Fibroblast of lung (primary cell): ENCODE data around the gene CPNE6. TPM values are rescaled to one million over a fixed set of nuclear protein-coding genes. Genes with fewer than 3 reads are reported as not detected.

Source experiments
- DNase-seq, 2 donors: peaks; one replicate each; pipeline versions ENCODE4 v3.0.0 to v3.0.0-alpha.2; 2010; ENCODE audit warnings: low read depth in 2 of 2
- H2AFZ ChIP-seq: 2 replicates; pipeline ENCODE4 v1.5.1; 2012; ENCODE audit warnings: low read length, control low read depth, inconsistent platforms
- H3K27ac ChIP-seq: 2 replicates; pipeline ENCODE4 v1.5.1; 2011; ENCODE audit warnings: low read length, control low read depth; ENCODE audit not compliant: insufficient read depth
- H3K27me3 ChIP-seq: 2 replicates; pipeline ENCODE4 v1.5.1; 2011; ENCODE audit warnings: mild to moderate bottlenecking, low read length; ENCODE audit not compliant: control insufficient read depth, insufficient read depth
- H3K36me3 ChIP-seq: 2 replicates; pipeline ENCODE4 v1.5.1; 2011; ENCODE audit warnings: low read length; ENCODE audit not compliant: control insufficient read depth, insufficient read depth
- H3K4me1 ChIP-seq: 2 replicates; pipeline ENCODE4 v1.5.1; 2011; ENCODE audit warnings: low read length; ENCODE audit not compliant: control insufficient read depth, insufficient read depth; ENCODE audit errors: extremely low read depth
- H3K4me2 ChIP-seq: 2 replicates; pipeline ENCODE4 v1.5.1; 2011; ENCODE audit warnings: low read length, control low read depth; ENCODE audit not compliant: insufficient read depth; ENCODE audit errors: extremely low read depth
- H3K4me3 ChIP-seq, 4 experiments: fragments of 200-600 bp in 1 of 4; sonication (generic) in 1 of 4; replicated peaks in 1 of 4; 2 replicates each; pipeline ENCODE4 v1.5.1; 2011 to 2016; ENCODE audit warnings: low read length in 4 of 4, low read depth in 3 of 4, mild to moderate bottlenecking in 3 of 4, control low read depth in 2 of 4, inconsistent platforms in 1 of 4, mixed read lengths in 1 of 4; ENCODE audit not compliant: insufficient read depth in 1 of 4; ENCODE audit errors: control extremely low read depth in 1 of 4
- H3K79me2 ChIP-seq: 2 replicates; pipeline ENCODE4 v1.5.1; 2012; ENCODE audit warnings: mild to moderate bottlenecking, low read length, inconsistent platforms; ENCODE audit not compliant: control insufficient read depth, insufficient read depth
- H3K9ac ChIP-seq: 2 replicates; pipeline ENCODE4 v1.5.1; 2011; ENCODE audit warnings: mild to moderate bottlenecking, low read length, control low read depth; ENCODE audit not compliant: insufficient read depth
- H3K9me3 ChIP-seq: 2 replicates; pipeline ENCODE4 v1.5.1; 2012; ENCODE audit warnings: low read depth, low read length; ENCODE audit not compliant: control insufficient read depth, insufficient read depth
- H4K20me1 ChIP-seq: 2 replicates; pipeline ENCODE4 v1.5.1; 2011; ENCODE audit warnings: low read length; ENCODE audit not compliant: control insufficient read depth, insufficient read depth; ENCODE audit errors: extremely low read depth
- CTCF ChIP-seq, 2 donors: IDR thresholded peaks in 1 of 2; conservative IDR thresholded peaks in 1 of 2; 1 replicate in 1 of 2; 2 replicates in 1 of 2; pipeline ENCODE4 v1.5.1; 2011 to 2012; ENCODE audit warnings: low read length in 2 of 2, control low read depth in 1 of 2, inconsistent platforms in 1 of 2, low read depth in 1 of 2, mild to moderate bottlenecking in 1 of 2
- EZH2 ChIP-seq: IDR thresholded peaks from 2 replicates; pipeline ENCODE4 v1.5.1; 2012; ENCODE audit warnings: low read length, control low read depth, mild to moderate bottlenecking; ENCODE audit errors: missing control alignments
- polyA plus RNA-seq, 2 donors: library from polyadenylated mRNA; depleted of rRNA in 1 of 2; stranded (reverse) in 1 of 2; unstranded in 1 of 2; fragments of >200 nt; gene quantifications; 2 replicates each; pipeline ENCODE4 v1.2.1, GENCODE V29; 2011 to 2012; ENCODE audit warnings: missing spikeins in 1 of 2
- total RNA-seq: library from RNA; depleted of rRNA; stranded (reverse); fragments of >200 nt; gene quantifications from 2 replicates; pipeline ENCODE4 v1.2.1, GENCODE V29; 2014

Gene CPNE6
- total and polyA plus RNA-seq, 2 donors (not counting 1 experiment from before 2014, with no cell fraction given), result not detected

- H3K9me3 ChIP-seq, result no peaks in the 10 kb centered on the region
- H3K36me3 ChIP-seq, result no peaks in the 10 kb centered on the region
- no peaks in the 10 kb centered on the region for H3K79me2 ChIP-seq
- peaks cover 26% of the 10 kb centered on the region for H3K27me3 ChIP-seq
- no peak for TF ChIP-seq CTCF (conservative IDR thresholded peaks at IDR 0.05 in 1 of 2, IDR thresholded peaks at IDR 0.05 in 1 of 2; ENCODE audit: low read depth in 1 of 2, low read length in 2 of 2)
- no peaks in the 10 kb centered on the region for H4K20me1 ChIP-seq
- no peak overlapping the region for H3K4me3 ChIP-seq
- peaks cover 3% of the 10 kb centered on the region for H3K4me1 ChIP-seq
- H3K27ac ChIP-seq, result no peak overlapping the region
- no peak overlapping the region for H2AFZ ChIP-seq
- no peak overlapping the region for H3K9ac ChIP-seq
- no peak overlapping the region for H3K4me2 ChIP-seq
- no peak for DNase-seq
Observed at GRCh38 chr14:24083462-24083861, 12.1 kb downstream of the CPNE6 start.

- Histone ChIP-seq H3K79me2 (no peaks in the 10 kb centered on the region), H3K27me3 (peaks cover 26% of the 10 kb centered on the region), H3K4me3 (no peak overlapping the region), H2AFZ (no peak overlapping the region), H3K4me1 (peaks cover 3% of the 10 kb centered on the region), H3K27ac (no peak overlapping the region), H3K9ac (no peak overlapping the region), H3K4me2 (no peak overlapping the region), H4K20me1 (no peaks in the 10 kb centered on the region), H3K36me3 (no peaks in the 10 kb centered on the region), H3K9me3 (no peaks in the 10 kb centered on the region)
- DNase-seq, result no peak
- TF ChIP-seq EZH2 (no peak), CTCF (conservative IDR thresholded peaks at IDR 0.05 in 1 of 2, IDR thresholded peaks at IDR 0.05 in 1 of 2; ENCODE audit: low read depth in 1 of 2, low read length in 2 of 2) (no peak)
Observed at GRCh38 chr14:24084440-24084839, 13.1 kb downstream of the CPNE6 start.

- no peak overlapping the region for H2AFZ ChIP-seq
- no peaks in the 10 kb centered on the region for H4K20me1 ChIP-seq
- H3K36me3 ChIP-seq, result no peaks in the 10 kb centered on the region
- H3K4me2 ChIP-seq, result no peak overlapping the region
- TF ChIP-seq EZH2 (no peak), CTCF (conservative IDR thresholded peaks at IDR 0.05 in 1 of 2, IDR thresholded peaks at IDR 0.05 in 1 of 2; ENCODE audit: low read depth in 1 of 2, low read length in 2 of 2) (no peak)
- no peak for DNase-seq
- peaks cover 3% of the 10 kb centered on the region for H3K4me1 ChIP-seq
- no peak overlapping the region for H3K9ac ChIP-seq
- no peak overlapping the region for H3K4me3 ChIP-seq
- H3K27ac ChIP-seq, result no peak overlapping the region
- no peaks in the 10 kb centered on the region for H3K9me3 ChIP-seq
- H3K79me2 ChIP-seq, result no peaks in the 10 kb centered on the region
- H3K27me3 ChIP-seq, result peaks cover 22% of the 10 kb centered on the region
Observed at GRCh38 chr14:24085215-24085614, 13.9 kb downstream of the CPNE6 start.
